T follicular helper cell (primary cell): ENCODE measurements around the gene MMP24.
A peak's percentile ranks its signal among the peaks of the same experiment; 100 is the strongest.

Experiments used
- DNase-seq: peaks from one replicate; pipeline ENCODE4 v3.0.0-alpha.2; 2020; ENCODE audit warnings: low read depth

The MMP24 gene

GRCh38 chr20:35279040-35279439 is 52.5 kb downstream of the MMP24 start:
- no peak for DNase-seq

- DNase-seq = no peak
Observed at GRCh38 chr20:35279533-35280174, 53.2 kb downstream of the MMP24 start.

- DNase-seq = no peak
Observed at GRCh38 chr20:35280523-35280922, 54.0 kb downstream of the MMP24 start.

- DNase-seq = no peak
Observed at GRCh38 chr20:35281506-35282101, 55.1 kb downstream of the MMP24 start.

GRCh38 chr20:35283441-35284266 is 57.2 kb downstream of the MMP24 start:
- no peak for DNase-seq

- DNase-seq = peak; percentile 18
Observed at GRCh38 chr20:35284267-35284991, 57.9 kb downstream of the MMP24 start, which contains the start of gene EIF6. EIF6 (minus strand) TSS chr20:35284772; CDS start chr20:35284487, 285 bp downstream.

- DNase-seq = no peak
Observed at GRCh38 chr20:35284992-35285805, 58.7 kb downstream of the MMP24 start.

- DNase-seq = no peak
Observed at GRCh38 chr20:35285806-35286076, 59.3 kb downstream of the MMP24 start.

GRCh38 chr20:35286077-35286898 is 59.8 kb downstream of the MMP24 start:
- no peak for DNase-seq

- DNase-seq = no peak
Observed at GRCh38 chr20:35286899-35287508, 60.5 kb downstream of the MMP24 start.

GRCh38 chr20:35287509-35288324 is 61.2 kb downstream of the MMP24 start:
- no peak for DNase-seq

GRCh38 chr20:35288325-35289060 is 62.0 kb downstream of the MMP24 start:
- DNase-seq = no peak

- no peak for DNase-seq
Observed at GRCh38 chr20:35290186-35290886, 63.8 kb downstream of the MMP24 start.

GRCh38 chr20:35290887-35291417 is 64.5 kb downstream of the MMP24 start:
- no peak for DNase-seq

GRCh38 chr20:35291654-35292503 is 65.4 kb downstream of the MMP24 start, which contains the start of gene FAM83C:
FAM83C (minus strand) TSS chr20:35292425; CDS start chr20:35292304, 121 bp downstream.
- DNase-seq = no peak

- no peak for DNase-seq
Observed at GRCh38 chr20:35292504-35293285, 66.2 kb downstream of the MMP24 start.
